Measurements from ENCODE around the gene SLC39A13.

Gene SLC39A13

GRCh38 chr11:47461876-47462275 lies 53.5 kb downstream of the SLC39A13 start:
- Histone ChIP-seq H4K20me1 (ENCODE audit: low read depth, low read length) (no peaks in the 10 kb centered on the region), H3K9me2 (replicated peaks; ENCODE audit: insufficient read depth, low read length) (no peaks in the 10 kb centered on the region)

GRCh38 chr11:47464483-47464882 lies 56.1 kb downstream of the SLC39A13 start:
- H3K27ac ChIP-seq (ENCODE audit: low read depth, low read length): no peak overlapping the region
- H3K9ac ChIP-seq (ENCODE audit: low read length): no peak overlapping the region
- H3K4me3 ChIP-seq (ENCODE audit: insufficient read depth, low read length, poor library complexity, severe bottlenecking): no peak overlapping the region
- H3K9me2 ChIP-seq (replicated peaks; ENCODE audit: insufficient read depth, low read length): no peaks in the 10 kb centered on the region
- H3K36me3 ChIP-seq (ENCODE audit: low read length): peaks cover 4% of the 10 kb centered on the region; the same call in 1 of the 2 replicates
- TF ChIP-seq EZH2phosphoT487 (conservative IDR thresholded peaks at IDR 0.05; ENCODE audit: low read length) (no peak), CTCF (IDR thresholded peaks at IDR 0.05; ENCODE audit: insufficient read depth, low read length, poor library complexity, severe bottlenecking) (no peak)
- no peaks in the 10 kb centered on the region for H3F3A ChIP-seq (ENCODE audit: insufficient read depth)
- H3K27me3 ChIP-seq (ENCODE audit: low read length): no peaks in the 10 kb centered on the region
- peaks cover 6% of the 10 kb centered on the region for H3K79me2 ChIP-seq (ENCODE audit: insufficient read depth, low read length)
- H2AFZ ChIP-seq (ENCODE audit: low read depth, low read length, severe bottlenecking): no peak overlapping the region
- no peaks in the 10 kb centered on the region for H3K9me3 ChIP-seq (ENCODE audit: insufficient read depth, low read length)
- H3K4me2 ChIP-seq (ENCODE audit: low read depth, low read length, poor library complexity, severe bottlenecking): no peak overlapping the region
- H4K20me1 ChIP-seq (ENCODE audit: low read depth, low read length): no peaks in the 10 kb centered on the region

More at GRCh38 chr11:47461876-47462275, 53.5 kb downstream of the SLC39A13 start:
- Histone ChIP-seq H3K9me3 (ENCODE audit: insufficient read depth, low read length) (no peaks in the 10 kb centered on the region), H2AFZ (ENCODE audit: low read depth, low read length, severe bottlenecking) (no peak overlapping the region), H3K4me3 (ENCODE audit: insufficient read depth, low read length, poor library complexity, severe bottlenecking) (no peak overlapping the region), H3K27ac (ENCODE audit: low read depth, low read length) (no peak overlapping the region), H3K4me2 (ENCODE audit: low read depth, low read length, poor library complexity, severe bottlenecking) (no peak overlapping the region), H3K79me2 (ENCODE audit: insufficient read depth, low read length) (no peaks in the 10 kb centered on the region), H3K27me3 (ENCODE audit: low read length) (no peaks in the 10 kb centered on the region), H3K36me3 (ENCODE audit: low read length) (no peaks in the 10 kb centered on the region; the same call in 1 of the 2 replicates), H3K9ac (ENCODE audit: low read length) (no peak overlapping the region), H3F3A (ENCODE audit: insufficient read depth) (no peaks in the 10 kb centered on the region)
- TF ChIP-seq CTCF (IDR thresholded peaks at IDR 0.05; ENCODE audit: insufficient read depth, low read length, poor library complexity, severe bottlenecking) (no peak), EZH2phosphoT487 (conservative IDR thresholded peaks at IDR 0.05; ENCODE audit: low read length) (no peak)

Measured in SU-DHL-6 (cell line).